GM19240 (cell line): ENCODE measurements around the gene CATSPERZ.
A peak's percentile ranks its signal among the peaks of the same experiment; 100 is the strongest.

Experiments used
- DNase-seq: peaks from one replicate; pipeline ENCODE4 v3.0.0; 2011; ENCODE audit warnings: low spot score; ENCODE audit not compliant: insufficient read length

Gene CATSPERZ

GRCh38 chr11:64341429-64341828, 41.3 kb downstream of the CATSPERZ start:
- DNase-seq = no peak

- peak; percentile 96 for DNase-seq
Observed at GRCh38 chr11:64341851-64342791, 42.0 kb downstream of the CATSPERZ start.

DNA sequence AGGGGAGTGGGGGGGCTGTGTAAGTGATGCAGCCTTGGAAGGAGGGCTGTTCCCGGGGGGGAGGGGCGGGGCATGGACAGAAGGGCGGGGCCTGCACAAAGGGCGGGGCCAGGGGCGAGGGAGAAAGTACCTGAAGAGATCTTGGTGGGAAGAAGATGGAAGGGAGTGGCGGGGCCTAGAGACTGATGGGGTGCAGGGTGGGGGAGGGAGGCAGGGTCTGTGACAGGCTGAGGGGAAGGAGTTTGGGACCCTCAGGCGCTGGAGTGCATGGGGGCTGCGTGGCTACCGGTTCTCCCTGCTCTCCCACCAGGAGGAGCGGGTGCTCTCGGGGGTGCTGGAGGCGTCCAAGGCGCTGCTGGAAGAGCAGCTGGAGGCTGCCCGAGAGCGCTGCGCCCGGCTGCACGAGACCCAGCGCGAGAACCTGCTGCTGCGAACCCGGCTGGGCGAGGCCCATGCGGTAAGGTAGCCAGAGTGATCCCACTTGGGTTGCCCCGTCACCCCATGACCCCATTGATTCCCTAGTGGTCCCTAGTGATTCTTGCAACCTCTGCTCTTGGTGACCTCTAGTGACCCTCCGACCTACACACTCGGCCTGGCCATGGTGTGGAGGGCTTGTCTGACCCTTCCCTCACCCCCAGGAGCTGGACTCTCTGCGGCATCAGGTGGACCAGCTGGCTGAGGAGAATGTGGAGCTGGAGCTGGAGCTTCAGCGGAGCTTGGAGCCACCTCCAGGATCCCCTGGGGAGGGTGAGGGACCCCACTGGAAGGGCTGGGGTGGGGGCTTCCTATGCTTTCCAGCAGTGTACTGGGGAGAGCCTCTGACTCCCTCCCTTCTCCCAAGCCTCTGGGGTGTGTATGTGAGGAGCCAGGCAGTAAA, 42.9 kb downstream of the CATSPERZ start:
- DNase-seq = no peak

DNA sequence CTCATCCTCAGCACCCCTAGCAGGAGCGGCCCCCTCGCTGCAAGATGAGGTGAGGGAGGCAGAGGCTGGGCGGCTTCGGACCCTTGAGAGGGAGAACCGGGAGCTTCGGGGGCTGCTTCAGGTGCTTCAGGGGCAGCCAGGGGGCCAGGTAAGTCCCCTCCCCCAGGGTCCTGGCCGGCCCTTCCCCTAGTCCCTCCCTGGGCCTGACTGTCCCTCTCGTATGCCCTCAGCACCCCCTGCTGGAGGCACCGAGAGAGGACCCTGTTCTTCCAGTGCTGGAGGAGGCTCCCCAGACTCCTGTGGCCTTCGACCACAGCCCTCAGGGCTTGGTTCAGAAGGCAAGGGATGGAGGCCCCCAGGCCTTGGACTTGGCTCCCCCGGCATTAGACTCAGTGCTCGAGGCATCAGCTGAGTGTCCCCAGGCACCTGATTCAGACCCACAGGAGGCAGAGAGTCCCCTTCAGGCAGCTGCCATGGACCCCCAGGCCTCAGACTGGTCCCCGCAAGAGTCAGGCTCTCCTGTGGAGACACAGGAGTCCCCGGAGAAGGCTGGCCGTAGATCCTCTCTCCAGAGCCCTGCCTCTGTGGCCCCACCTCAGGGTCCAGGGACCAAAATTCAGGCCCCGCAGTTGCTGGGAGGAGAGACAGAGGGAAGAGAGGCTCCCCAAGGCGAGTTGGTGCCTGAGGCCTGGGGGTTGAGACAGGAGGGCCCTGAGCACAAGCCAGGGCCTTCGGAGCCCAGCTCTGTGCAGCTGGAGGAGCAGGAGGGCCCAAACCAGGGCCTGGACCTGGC, 43.8 kb downstream of the CATSPERZ start:
- DNase-seq = no peak

- no peak for DNase-seq
Observed at GRCh38 chr11:64344787-64345186, 44.6 kb downstream of the CATSPERZ start.

- DNase-seq = no peak
Observed at GRCh38 chr11:64347193-64347867, 47.2 kb downstream of the CATSPERZ start.

GRCh38 chr11:64348383-64349024, 48.3 kb downstream of the CATSPERZ start:
- no peak for DNase-seq

- no peak for DNase-seq
Observed at GRCh38 chr11:64349025-64349387, 48.8 kb downstream of the CATSPERZ start.

DNA sequence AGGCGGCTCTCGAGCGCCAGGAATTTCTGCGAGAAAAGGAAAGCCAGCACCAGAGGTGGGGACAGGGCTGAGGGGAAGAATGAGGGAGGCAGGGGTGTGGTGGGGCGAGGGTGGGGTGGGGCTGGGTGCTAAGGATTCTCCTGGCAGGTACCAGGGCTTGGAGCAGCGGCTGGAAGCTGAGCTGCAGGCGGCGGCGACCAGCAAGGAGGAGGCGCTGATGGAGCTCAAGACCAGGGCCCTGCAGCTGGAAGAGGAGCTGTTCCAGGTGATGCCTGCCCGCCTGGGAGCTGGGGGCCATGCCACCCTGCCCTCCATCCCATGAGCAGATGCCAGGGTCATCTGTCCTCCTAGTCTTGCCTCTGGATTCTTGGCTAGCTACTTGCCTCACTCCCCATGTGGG, 49.2 kb downstream of the CATSPERZ start:
- DNase-seq = no peak

GRCh38 chr11:64351136-64351631, 51.0 kb downstream of the CATSPERZ start:
- DNase-seq = no peak

DNA sequence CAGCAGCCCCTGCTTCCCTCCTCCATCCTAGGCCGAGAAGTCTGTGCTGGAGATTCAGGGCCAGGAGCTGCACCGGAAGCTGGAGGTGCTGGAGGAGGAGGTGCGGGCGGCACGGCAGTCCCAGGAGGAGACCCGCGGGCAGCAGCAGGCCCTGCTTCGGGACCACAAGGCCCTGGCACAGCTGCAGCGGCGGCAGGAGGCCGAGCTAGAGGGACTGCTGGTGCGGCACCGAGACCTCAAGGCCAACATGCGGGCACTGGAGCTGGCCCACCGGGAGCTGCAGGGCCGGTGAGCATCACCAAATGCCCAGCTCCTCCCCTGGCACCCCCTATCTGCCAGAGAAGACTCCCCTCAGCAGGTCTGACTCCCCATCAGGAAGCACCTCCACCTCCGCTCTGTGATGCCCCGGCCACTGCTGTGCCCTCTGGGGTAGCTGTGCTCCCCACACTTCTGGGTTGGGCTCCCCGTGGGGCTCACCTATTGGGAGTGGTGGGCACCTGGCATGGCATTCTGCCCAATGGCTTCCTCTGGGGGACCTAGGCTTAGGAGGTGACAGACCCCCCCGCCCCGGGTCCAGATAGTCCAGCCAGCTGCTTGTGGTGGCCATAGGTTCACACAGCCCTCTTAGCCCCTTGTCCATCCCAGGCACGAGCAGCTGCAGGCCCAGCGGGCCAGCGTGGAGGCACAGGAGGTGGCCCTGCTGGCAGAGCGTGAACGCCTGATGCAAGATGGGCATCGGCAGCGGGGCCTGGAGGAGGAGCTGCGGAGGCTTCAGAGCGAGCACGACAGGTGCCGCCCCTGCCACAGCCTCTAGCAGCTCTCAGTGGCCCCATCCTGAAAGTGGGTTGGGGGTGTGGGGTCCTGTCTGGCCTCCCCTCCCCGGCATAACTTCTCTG, 52.2 kb downstream of the CATSPERZ start:
- no peak for DNase-seq

GRCh38 chr11:64352995-64353714, 53.0 kb downstream of the CATSPERZ start:
- DNase-seq = no peak

GRCh38 chr11:64353715-64354506, 53.8 kb downstream of the CATSPERZ start:
- no peak for DNase-seq
